H1 (cell line): ENCODE measurements around the gene RAB3A.

Experiments used
- SP1 ChIP-seq: IDR thresholded peaks from 2 replicates; pipeline ENCODE4 v1.6.1; 2011; ENCODE audit warnings: low read depth, low read length
- YY1 ChIP-seq: IDR thresholded peaks from 2 replicates; pipeline ENCODE4 v1.6.1; 2011; ENCODE audit warnings: low read depth, mild to moderate bottlenecking, low read length

DNA sequence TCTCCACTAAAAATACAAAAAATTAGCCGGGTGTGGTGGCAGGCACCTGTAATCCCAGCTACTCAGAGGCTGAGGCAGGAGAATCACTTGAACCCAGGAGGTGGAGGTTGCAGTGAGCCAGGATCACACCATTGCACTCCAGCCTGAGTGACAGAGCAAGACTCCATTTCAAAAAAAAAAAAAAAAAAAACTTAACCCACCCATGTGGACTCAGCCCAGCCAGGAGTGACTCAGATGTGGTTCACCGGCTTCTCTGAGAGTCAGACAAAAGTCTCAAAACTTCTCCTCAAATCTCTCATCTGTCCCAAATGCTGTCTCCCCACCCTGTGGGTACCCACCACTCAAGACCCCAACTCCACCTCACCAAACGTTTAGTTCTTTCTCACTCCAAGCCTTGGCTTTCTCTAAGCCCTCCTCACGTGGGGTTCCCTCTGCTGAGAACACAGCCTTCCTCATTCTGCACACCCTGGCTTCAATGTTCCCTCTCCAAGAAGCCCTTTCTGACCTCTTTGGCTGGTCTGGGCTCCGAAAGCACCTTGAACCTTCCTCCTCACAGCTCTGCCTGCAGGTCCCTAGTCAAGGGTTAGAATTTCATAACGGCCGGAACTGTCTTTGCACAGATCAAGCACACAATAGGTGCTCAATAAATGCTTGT lies 11.1 kb upstream of the RAB3A start:
- no peak for TF ChIP-seq YY1
- TF ChIP-seq SP1, result no peak
